Measurements from ENCODE around the gene BHLHE23.

DNA sequence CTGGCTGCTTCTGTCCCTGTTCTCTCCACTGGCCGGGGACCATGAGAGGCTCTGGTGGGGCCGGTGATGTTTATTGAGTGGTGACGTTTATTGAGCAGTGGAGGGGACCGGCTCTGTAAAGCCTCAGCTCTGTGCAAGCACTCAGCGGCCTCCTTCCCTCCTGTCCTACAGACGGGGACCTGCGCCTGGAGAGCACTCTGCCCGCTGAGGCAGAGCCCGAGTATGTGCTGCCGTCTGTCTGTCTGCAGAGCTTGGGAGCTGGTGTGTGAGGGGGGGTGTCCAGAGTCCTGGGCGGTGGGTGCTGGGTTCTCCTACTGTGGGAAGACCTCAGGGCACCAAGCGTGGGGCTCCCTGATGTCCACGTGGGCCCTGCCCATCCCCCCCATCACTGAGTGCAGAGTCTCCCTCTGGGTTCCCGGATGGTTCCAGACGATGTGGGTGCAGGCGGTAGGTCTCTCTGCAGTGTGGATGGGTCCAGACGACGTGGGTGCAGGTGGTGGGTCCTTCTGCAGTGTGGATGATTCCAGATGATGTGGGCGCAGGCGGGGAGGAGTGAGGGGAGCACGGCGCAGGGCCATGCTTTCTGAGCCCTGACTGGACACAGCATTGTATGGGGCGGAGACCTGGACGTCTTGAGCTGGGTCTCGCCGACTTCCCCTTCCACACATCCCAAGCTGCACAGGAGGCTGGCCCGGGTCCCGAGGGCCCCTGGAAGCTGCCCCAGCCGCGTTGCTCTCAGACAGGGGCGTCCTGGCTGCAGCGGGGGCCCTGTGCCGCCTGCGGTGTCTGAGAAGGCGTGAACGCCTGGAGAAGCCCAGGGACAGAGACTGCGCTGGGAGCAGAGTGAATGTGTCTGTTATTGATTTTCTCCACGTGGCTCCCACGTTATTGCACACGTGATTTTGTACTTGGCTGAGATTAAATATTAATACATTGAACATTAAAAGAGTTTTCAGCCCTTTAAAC lies 14.9 kb upstream of the BHLHE23 start:
- TF ChIP-seq, protein P1, sequence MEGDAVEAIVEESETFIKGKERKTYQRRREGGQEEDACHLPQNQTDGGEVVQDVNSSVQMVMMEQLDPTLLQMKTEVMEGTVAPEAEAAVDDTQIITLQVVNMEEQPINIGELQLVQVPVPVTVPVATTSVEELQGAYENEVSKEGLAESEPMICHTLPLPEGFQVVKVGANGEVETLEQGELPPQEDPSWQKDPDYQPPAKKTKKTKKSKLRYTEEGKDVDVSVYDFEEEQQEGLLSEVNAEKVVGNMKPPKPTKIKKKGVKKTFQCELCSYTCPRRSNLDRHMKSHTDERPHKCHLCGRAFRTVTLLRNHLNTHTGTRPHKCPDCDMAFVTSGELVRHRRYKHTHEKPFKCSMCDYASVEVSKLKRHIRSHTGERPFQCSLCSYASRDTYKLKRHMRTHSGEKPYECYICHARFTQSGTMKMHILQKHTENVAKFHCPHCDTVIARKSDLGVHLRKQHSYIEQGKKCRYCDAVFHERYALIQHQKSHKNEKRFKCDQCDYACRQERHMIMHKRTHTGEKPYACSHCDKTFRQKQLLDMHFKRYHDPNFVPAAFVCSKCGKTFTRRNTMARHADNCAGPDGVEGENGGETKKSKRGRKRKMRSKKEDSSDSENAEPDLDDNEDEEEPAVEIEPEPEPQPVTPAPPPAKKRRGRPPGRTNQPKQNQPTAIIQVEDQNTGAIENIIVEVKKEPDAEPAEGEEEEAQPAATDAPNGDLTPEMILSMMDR (IDR thresholded peaks at IDR 0.05), result no peak
- no peak for TF ChIP-seq POLR2A (IDR thresholded peaks at IDR 0.05)
- TF ChIP-seq EP300 (IDR thresholded peaks at IDR 0.05), result no peak

Data from tibial nerve (tissue), 4 donors.